GM12878 (cell line): ENCODE data around the gene H2AZ2. TPM values are rescaled to one million over a fixed set of nuclear protein-coding genes. Genes with fewer than 3 reads are reported as not detected.
A peak's percentile ranks its signal among the peaks of the same experiment; 100 is the strongest.

Experiments used
- ATAC-seq: fragments of 200-7000 bp; cut with Tn5 transposase; 3 replicates; pipeline ENCODE4 v1.9.1; 2020; ENCODE audit warnings: mild to moderate bottlenecking, moderate library complexity
- BruUV-seq: library from RNA; stranded (reverse); fragments of 400-500 nt; replicated peaks from 2 replicates; lab custom pipeline; 2021; lab: Mats Ljungman, UMichigan
- CTCF ChIA-PET: fragments of 300-600 bp; sonication (Branson Sonifier 250); formaldehyde crosslinking; extraction: SDS; loops from one replicate; lab custom pipeline; 2021; ENCODE audit warnings: inconsistent platforms; lab: Yijun Ruan, JAX
- POLR2A ChIA-PET: fragments of 350-600 bp; formaldehyde crosslinking; extraction: SDS; loops from one replicate; lab custom pipeline; 2021; ENCODE audit warnings: inconsistent platforms; lab: Charles Lee
- RAD21 ChIA-PET: fragments of 300-600 bp; sonication (Branson Sonifier 250); formaldehyde crosslinking; loops from one replicate; lab custom pipeline; 2023; ENCODE audit warnings: antibody characterized with exemption; ENCODE audit not compliant: unreplicated experiment; lab: Charles Lee
- SMC1A ChIA-PET: fragments of 300-600 bp; sonication (Branson Sonifier 250); formaldehyde crosslinking; loops from one replicate; lab custom pipeline; 2023; ENCODE audit not compliant: unreplicated experiment, uncharacterized antibody; lab: Charles Lee
- DNase-seq: peaks from one replicate; pipeline ENCODE4 v3.0.0-alpha.2; 2011; ENCODE audit warnings: low read depth, low spot score
- FAIRE-seq: peaks from 3 replicates; lab custom pipeline; 2011; peaks lifted over from hg19 to GRCh38; lab: Jason Lieb, UNC
- H2AFZ ChIP-seq: 2 replicates; pipeline ENCODE4 v1.6.0; 2011; ENCODE audit warnings: low read depth, low read length, control low read depth; ENCODE audit not compliant: control insufficient read depth
- H3K27ac ChIP-seq: 2 replicates; pipeline ENCODE4 v1.5.1; 2011; ENCODE audit warnings: control low read depth; ENCODE audit not compliant: control insufficient read depth, insufficient read depth
- H3K27me3 ChIP-seq, 2 experiments: replicated peaks in 1 of 2; 2 replicates each; pipeline versions ENCODE4 v1.6.0 to v1.6.1; 2011; ENCODE audit warnings: low read length in 1 of 2; ENCODE audit not compliant: control insufficient read depth in 2 of 2, insufficient read depth in 2 of 2
- H3K36me3 ChIP-seq, 2 experiments: 2 replicates each; pipeline ENCODE4 v1.5.1; 2011; ENCODE audit warnings: low read length in 1 of 2; ENCODE audit not compliant: control insufficient read depth in 2 of 2, insufficient read depth in 2 of 2
- H3K4me1 ChIP-seq: 2 replicates; pipeline ENCODE4 v1.6.1; 2011; ENCODE audit warnings: mild to moderate bottlenecking, low read length, moderate library complexity, mixed read lengths; ENCODE audit not compliant: control insufficient read depth, insufficient read depth
- H3K4me2 ChIP-seq: 2 replicates; pipeline ENCODE4 v1.6.0; 2011; ENCODE audit warnings: control low read depth; ENCODE audit not compliant: control insufficient read depth, insufficient read depth
- H3K4me3 ChIP-seq: fragments of 200-600 bp; sonication (generic); 2 replicates; pipeline ENCODE4 v1.5.1; 2016
- H3K79me2 ChIP-seq: 2 replicates; pipeline ENCODE4 v1.6.0; 2011; ENCODE audit warnings: low read length; ENCODE audit not compliant: control insufficient read depth, insufficient read depth
- H3K9ac ChIP-seq: 2 replicates; pipeline ENCODE4 v1.8.0; 2011; ENCODE audit warnings: low read length, control low read depth, mixed read lengths; ENCODE audit not compliant: control insufficient read depth, insufficient read depth
- H3K9me3 ChIP-seq: replicated peaks from 3 replicates; pipeline ENCODE4 v1.5.1; 2011; ENCODE audit warnings: mild to moderate bottlenecking, low read length; ENCODE audit not compliant: control insufficient read depth, insufficient read depth
- H4K20me1 ChIP-seq: 2 replicates; pipeline ENCODE4 v1.6.0; 2011; ENCODE audit not compliant: control insufficient read depth, insufficient read depth
- BCL3 ChIP-seq: IDR thresholded peaks from 2 replicates; pipeline ENCODE4 v1.6.1; 2011; ENCODE audit warnings: borderline replicate concordance, low read depth, mild to moderate bottlenecking, moderate library complexity, low read length; ENCODE audit not compliant: insufficient read depth, poor library complexity, severe bottlenecking
- BRCA1 ChIP-seq: IDR thresholded peaks from 2 replicates; pipeline ENCODE4 v1.6.1; 2011; ENCODE audit warnings: low read depth, low read length, improper control_type of control experiment
- MTA2 ChIP-seq: fragments of 450-650 bp; IDR thresholded peaks from 2 replicates; pipeline ENCODE4 v1.6.1; 2016; ENCODE audit warnings: low read depth, mild to moderate bottlenecking, moderate library complexity
- RELB ChIP-seq: fragments of 450-650 bp; IDR thresholded peaks from 2 replicates; pipeline ENCODE4 v1.6.1; 2017; ENCODE audit warnings: low read depth, mild to moderate bottlenecking, moderate library complexity
- SUPT20H ChIP-seq: IDR thresholded peaks from 2 replicates; pipeline ENCODE4 v1.6.1; 2011; ENCODE audit warnings: low read depth, mild to moderate bottlenecking, low read length, moderate library complexity, borderline replicate concordance; ENCODE audit not compliant: control insufficient read depth
- WGBS: methylation state at CpG from one replicate; pipeline ENCODE4 v1.1.6; 2016; ENCODE audit warnings: low lambda C conversion rate; ENCODE audit not compliant: insufficient replicate concordance, insufficient coverage; ENCODE audit errors: missing lambda C conversion rate; 5-methylcytosine and 5-hydroxymethylcytosine counted together
- in situ Hi-C: fragments of 300-500 bp; cut with MboI; formaldehyde crosslinking; loops from 9 replicates; pipeline ENCODE4 v1.14.3; 2018; ENCODE audit warnings: mixed read lengths
- intact Hi-C: fragments of 100-400 bp; cut with micrococcal nuclease; formaldehyde crosslinking; loops from one replicate; pipeline ENCODE4 v1.14.2; 2022; ENCODE audit not compliant: unreplicated experiment
- polyA plus RNA-seq, 11 experiments: library from polyadenylated mRNA; depleted of rRNA in 4 of 11; unstranded in 6 of 11; stranded (reverse) in 5 of 11; fragments of >200 nt; fragmentation: Nextera tagmentation in 4 of 11; fragmentation: Illumina TruSeq in 1 of 11; extraction: Ambion mirVana in 4 of 11; extraction: Trizol in 1 of 11; gene quantifications; 1 replicate in 1 of 11; 2 replicates in 10 of 11; pipeline versions ENCODE4 v1.2.1 to v1.2.3, GENCODE V29; 2011 to 2016; ENCODE audit warnings: inconsistent platforms in 2 of 11, missing spikeins in 2 of 11, low read depth in 1 of 11
- total RNA-seq, 4 experiments: library from RNA; depleted of rRNA in 3 of 4; stranded (reverse); fragments of >200 nt in 3 of 4; fragmentation: Illumina TruSeq in 1 of 4; extraction: Trizol in 1 of 4; gene quantifications; 2 replicates each; pipeline versions ENCODE4 v1.2.1 to v1.2.3, GENCODE V29; 2013 to 2021

H2AZ2 gene
- total and polyA plus RNA-seq, 10 of the 15 experiments (the other 5 are each of a cell fraction or from before 2014, with no cell fraction given): 118 to 366 (median 223) TPM

GRCh38 chr7:44881066-44881600 lies 33.2 kb upstream of the H2AZ2 start:
- Histone ChIP-seq H3K4me1 (no peaks in the 10 kb centered on the region), H3K9ac (peak overlapping the region; percentile 55; the same call in 1 of the 2 replicates), H3K79me2 (peaks cover 63% of the 10 kb centered on the region), H3K36me3 (0 out of 4 replicates have a peak, but pooled peaks cover 0 to 3% of the 10 kb centered on the region in 2 experiments), H3K9me3 (no peaks in the 10 kb centered on the region), H3K27ac (peak overlapping the region; percentile 81), H3K4me2 (peak overlapping the region; percentile 97), H3K4me3 (peak overlapping the region; percentile 93), H4K20me1 (no peaks in the 10 kb centered on the region), H3K27me3 (no peaks in the 10 kb centered on the region), H2AFZ (no peak overlapping the region)
- no peak for FAIRE-seq
- intact Hi-C loops: no loop called here
- 0% methylated on average over 1 of the region's 1 CpG for WGBS
- CTCF ChIA-PET: interaction anchor here (0.6 to 3.3 kb wide), 16 partner anchors 8 to 316 kb away, joined by 3 to 48 read pairs (median 5); partner anchors contain the start of gene TBRG4
- RAD21 ChIA-PET: interaction anchor here (0.8 to 5.8 kb wide), 13 partner anchors 12 to 255 kb away, joined by 3 to 47 read pairs (median 4); no protein-coding TSS in a partner anchor
- no peak for DNase-seq
- BruUV-seq: no TSS peak
- TF ChIP-seq BRCA1: no peak
- TF ChIP-seq RELB: no peak
- no peak for TF ChIP-seq SUPT20H
- TF ChIP-seq BCL3: no peak
- no peak for TF ChIP-seq MTA2
- SMC1A ChIA-PET: interaction anchor here (0.7 to 3.9 kb wide), 10 partner anchors 10 to 255 kb away, joined by 4 to 54 read pairs (median 6); partner anchors contain the start of genes H2AZ2 and MYO1G
- in situ Hi-C loops: no loop called here
- no peak for ATAC-seq
- POLR2A ChIA-PET: interaction anchor here (0.6 to 2.9 kb wide), 10 partner anchors 11 to 286 kb away, joined by 3 to 18 read pairs (median 4); partner anchors contain the start of gene OGDH
